ENCODE results near the gene CRYGS.

DNA sequence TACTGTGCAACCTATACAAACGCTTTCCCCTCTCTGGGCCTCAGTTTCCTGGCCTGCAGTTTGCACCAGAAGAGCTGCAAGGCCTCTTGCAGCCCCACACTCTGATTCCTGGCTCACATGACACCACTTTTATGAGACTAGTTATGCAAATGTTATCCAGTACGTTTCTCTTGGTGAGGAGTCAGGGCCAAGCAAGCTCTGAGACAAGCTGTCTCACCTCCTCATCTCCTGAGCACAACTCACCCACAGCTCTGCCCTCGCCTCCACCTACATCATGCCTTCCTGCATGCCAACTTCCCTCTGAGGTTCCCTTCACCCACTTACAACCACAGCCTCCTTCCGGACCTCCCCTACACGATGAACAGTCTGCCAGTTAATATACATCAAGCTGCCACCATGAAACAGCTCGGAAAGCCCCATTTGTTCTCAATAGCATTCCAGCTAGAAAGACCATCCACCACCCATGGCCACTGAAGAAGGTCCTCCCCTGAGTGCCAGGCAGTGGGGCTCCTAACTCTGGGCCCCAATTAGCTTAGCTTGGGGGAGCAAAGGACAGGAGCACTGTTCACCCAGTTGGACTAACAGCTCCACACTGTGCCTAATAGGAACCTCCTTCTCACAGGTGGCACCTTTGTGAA lies 25.0 kb downstream of the CRYGS start:
- no peak for TF ChIP-seq USF1 (IDR thresholded peaks at IDR 0.05)
- TF ChIP-seq MAX (IDR thresholded peaks at IDR 0.05): no peak
- no peak for TF ChIP-seq EP300 (IDR thresholded peaks at IDR 0.05; ENCODE audit: borderline replicate concordance)
- TF ChIP-seq FOXM1 (IDR thresholded peaks at IDR 0.05; ENCODE audit: borderline replicate concordance, low read depth): no peak

All from Ishikawa (cell line).